GM13977 (cell line): ENCODE data around the gene TRIM26.

Experiments
- DNase-seq: peaks from one replicate; pipeline ENCODE4 v3.0.0; 2012; ENCODE audit warnings: low spot score
- in situ Hi-C: fragments of 300-500 bp; cut with MboI; formaldehyde crosslinking; loops from one replicate; pipeline ENCODE4 v1.12.0; 2022; ENCODE audit warnings: low sequenced_read_pairs, low pct_unique_long_range_greater_than_20kb, mixed read lengths, inconsistent platforms; ENCODE audit not compliant: unreplicated experiment
- TF ChIP-seq, protein P1 (sequence below): IDR thresholded peaks from 2 replicates; pipeline ENCODE4 v1.5.1; 2012; ENCODE audit warnings: mild to moderate bottlenecking, control low read depth; ENCODE audit not compliant: insufficient read depth; ENCODE audit errors: extremely low read depth, missing control alignments

The TRIM26 gene

DNA sequence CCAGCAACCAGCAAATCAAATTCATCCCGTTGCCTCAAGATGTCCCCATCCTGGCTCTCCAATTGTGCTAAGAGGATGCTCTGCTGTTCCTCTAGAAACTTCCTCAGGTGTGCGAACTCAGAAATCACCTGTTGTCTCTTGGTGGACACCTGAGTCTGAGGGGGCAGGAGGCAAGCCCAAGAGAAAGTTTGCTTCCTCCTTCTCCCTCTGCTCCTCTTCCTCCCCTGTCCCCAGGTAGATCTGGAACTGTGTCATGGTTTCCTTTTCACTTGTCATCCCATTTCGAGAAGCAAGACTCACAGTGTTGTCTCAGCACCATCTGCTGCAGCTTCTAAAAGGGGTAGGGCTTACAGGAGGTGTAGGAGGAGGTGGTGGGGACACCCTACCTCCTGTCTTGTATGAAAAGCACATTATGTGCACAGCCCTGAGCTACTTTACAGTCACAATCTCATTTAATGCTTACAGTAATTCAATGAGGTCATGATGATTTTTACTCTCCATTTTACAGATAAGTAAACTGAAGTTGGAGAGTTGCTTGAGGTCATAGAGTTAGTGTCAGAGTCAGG, 54.6 kb downstream of the TRIM26 start:
- in situ Hi-C loops: no loop called here
- peak; percentile 51 for DNase-seq
- TF ChIP-seq, protein P1, sequence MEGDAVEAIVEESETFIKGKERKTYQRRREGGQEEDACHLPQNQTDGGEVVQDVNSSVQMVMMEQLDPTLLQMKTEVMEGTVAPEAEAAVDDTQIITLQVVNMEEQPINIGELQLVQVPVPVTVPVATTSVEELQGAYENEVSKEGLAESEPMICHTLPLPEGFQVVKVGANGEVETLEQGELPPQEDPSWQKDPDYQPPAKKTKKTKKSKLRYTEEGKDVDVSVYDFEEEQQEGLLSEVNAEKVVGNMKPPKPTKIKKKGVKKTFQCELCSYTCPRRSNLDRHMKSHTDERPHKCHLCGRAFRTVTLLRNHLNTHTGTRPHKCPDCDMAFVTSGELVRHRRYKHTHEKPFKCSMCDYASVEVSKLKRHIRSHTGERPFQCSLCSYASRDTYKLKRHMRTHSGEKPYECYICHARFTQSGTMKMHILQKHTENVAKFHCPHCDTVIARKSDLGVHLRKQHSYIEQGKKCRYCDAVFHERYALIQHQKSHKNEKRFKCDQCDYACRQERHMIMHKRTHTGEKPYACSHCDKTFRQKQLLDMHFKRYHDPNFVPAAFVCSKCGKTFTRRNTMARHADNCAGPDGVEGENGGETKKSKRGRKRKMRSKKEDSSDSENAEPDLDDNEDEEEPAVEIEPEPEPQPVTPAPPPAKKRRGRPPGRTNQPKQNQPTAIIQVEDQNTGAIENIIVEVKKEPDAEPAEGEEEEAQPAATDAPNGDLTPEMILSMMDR: no peak

DNA sequence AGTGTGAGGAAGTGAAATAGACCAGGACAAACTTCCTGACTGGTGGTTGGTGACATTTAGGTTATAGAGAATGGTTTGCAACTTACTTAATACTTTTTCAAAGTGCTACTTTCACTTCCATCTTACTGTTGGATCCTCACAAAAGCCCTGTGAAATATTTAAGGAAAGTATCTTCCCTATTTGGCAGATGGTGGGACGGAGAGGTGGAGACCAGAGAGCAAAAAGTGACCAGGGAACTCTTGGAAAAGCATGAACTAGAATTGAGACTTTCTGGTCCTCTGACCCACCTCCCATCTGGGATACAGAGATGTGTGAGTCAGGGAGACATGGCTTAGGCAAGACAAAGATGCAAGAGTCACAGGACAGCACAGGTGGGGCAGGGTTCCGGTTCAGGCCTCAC, 55.2 kb downstream of the TRIM26 start:
- TF ChIP-seq, protein P1: no peak
- DNase-seq: no peak
- in situ Hi-C loops: no loop called here

DNA sequence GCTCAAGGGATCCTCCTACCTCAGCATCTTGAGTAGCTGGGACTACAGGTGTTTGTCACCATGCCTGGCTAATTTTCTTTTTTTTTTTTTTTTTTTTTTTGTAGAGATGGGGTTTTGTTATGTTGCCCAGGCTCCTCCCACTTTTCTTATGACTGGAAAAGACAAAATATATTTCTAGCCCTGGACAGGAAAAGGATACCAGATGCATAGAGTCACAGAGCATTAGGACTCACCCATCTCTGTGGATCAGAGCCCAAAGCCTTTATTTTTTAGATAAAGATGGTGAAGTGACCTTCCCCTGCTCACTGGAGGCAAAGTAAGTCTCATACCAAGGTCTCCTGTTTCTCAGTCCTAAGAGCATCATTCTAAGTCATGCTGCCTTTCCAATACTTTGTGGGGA, 55.6 kb downstream of the TRIM26 start:
- no peak for DNase-seq
- TF ChIP-seq, protein P1: no peak
- in situ Hi-C loops: no loop called here

DNA sequence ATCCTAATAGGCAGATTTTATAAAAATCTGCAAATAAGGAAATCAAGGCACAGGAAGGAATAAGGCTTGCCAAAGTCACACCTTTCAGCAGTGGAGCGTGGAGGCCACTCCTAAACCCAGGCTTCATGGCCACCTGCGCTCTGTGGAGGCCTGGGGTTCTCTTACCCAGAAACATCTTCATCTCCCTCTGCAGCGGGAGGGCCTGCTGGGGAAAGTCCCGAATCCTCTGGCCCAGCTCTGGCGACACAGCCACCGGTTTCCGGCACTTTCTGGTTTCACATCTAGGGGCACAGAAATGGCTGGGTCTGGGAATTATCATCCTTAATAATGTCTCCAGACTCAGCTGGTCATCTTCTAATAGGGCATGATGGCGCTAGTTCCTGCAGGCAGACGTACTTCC, 56.4 kb downstream of the TRIM26 start:
- in situ Hi-C loops: no loop called here
- no peak for DNase-seq
- TF ChIP-seq, protein P1: no peak

DNA sequence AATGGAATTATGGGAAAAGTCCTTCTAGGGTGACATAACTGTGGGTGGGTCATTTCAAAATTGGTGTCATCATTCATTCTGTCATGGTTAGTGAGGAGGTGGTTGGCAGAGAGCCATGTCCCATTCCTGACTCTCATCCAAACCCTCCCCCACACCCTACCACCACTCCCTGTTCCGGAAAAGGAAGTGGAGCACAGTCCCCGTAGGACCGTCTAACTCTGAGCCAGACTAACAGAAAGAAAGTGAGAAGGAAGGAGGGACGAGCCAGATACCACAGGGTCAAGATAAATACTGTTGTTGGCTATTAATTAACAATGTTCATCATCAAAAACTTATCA, 57.0 kb downstream of the TRIM26 start:
- in situ Hi-C loops: no loop called here
- no peak for DNase-seq
- TF ChIP-seq, protein P1: no peak

DNA sequence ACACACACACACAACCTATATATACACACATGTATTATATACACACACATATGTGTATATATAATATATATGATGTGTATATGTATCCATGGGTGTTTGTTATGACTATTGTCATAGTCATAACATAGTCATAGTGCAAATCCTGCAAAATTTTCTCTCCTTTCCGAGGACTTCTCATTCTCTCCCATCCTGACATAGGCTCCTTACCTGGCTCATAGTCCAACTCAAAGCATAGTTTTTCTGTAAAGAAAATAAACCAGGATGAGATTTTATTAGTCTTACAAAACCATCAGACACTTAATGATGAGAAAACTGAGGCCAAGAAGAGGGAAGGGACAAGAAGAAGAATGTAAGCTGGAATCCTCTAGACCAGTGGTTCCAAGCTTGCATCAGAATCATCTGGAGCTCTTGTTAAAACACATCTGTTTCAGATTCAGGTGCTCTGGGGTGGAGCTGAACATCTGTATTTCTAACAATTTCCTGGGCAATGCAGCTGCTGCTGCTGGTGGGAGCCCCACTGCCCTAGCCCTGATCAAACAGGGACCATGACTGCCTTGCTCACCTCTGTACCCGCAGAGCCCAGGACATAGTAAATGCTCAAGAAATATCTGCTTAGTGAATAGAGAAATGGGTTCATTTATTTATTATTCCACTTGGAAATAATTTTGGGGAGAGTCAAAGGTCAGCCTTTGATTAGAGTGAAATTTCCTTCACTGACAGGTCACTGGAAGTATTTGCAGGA, 57.5 kb downstream of the TRIM26 start:
- TF ChIP-seq, protein P1: no peak
- no peak for DNase-seq
- in situ Hi-C loops: no loop called here
